ENCODE results near the gene PDE9A.

Gene PDE9A

DNA sequence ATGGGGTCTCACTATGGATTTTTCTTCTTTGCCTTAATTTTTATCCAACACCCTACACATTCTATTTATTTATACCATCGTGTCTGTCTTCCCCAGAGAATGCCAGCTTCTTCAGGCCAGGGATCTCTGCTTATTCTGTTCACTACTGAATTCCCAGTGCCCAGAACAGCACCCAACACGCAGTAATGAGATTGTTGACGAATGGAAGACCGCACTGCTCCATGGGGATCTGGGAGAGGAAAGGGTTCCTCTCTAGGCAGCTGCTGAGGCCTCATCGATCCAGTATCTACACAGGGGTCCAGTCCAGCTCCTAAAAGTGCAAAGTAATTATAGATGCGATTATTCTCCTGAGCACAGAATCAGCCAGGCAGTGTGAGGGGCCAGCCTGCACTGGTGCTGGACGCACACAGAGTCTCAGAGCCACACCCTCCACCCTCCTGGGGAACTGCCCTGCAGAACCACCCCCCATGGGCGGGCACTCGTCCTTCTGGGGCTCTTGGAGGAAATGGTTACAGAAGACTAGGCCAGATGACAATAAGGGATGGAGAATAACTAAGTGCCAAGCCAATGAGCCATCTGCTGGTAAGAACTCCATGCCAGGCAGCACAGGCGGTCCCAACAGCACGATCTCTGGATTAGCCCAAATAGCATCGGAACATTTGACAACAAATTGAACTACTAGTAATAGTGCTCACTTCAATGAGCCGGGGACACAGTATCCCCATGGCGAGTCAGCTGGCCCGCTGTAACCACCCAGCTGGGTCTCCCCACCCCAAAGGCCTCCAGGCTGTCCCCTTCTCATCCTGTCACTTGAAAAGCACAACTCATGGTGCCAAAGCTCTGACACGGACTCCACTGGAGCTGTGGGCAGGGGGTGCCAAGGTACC lies 1.7 kb upstream of the PDE9A start:
- no peak for DNase-seq
- in situ Hi-C loops (cut with MboI; ENCODE audit: low pct_unique_long_range_greater_than_20kb, low sequenced_read_pairs): loop anchor here (25.0 kb wide), 1 partner anchor 89 kb away; no protein-coding TSS in a partner anchor

DNA sequence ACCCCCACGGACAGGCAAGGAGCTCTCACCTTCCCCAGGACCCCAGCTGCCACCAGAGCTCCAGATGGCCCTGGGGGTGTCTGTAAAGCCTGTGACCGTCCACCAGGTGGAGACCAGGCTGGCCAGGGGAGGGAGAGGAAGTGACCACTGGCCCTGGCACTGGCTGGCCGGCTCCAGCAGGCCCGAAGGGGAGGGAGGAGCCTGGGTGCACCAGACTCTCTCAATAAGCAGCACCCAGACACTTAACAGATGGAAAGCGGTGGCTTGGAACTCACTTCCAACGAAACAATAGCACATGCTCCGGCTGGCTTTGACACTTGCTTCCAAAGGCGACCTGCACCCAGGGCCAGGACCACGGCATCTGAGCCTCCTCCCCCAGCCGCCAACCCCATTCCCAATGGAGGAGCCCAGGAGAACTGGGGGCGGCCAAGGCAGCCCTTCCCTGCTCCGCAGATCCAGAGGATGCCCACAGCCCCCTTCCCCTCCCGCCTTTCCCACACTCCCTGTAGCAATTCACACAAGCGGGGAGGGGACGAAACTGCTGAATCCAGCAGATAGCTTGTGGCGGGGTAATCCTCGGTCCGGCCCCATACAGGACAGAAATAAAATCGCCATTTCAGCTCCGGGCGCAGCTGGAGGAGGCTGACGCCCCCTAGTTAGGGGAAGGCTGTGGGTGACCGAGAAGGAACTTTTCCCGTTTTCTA lies 742 bp upstream of the PDE9A start:
- in situ Hi-C loops (cut with MboI; ENCODE audit: low pct_unique_long_range_greater_than_20kb, low sequenced_read_pairs): loop anchor here (25.0 kb wide), 1 partner anchor 90 kb away; no protein-coding TSS in a partner anchor

DNA sequence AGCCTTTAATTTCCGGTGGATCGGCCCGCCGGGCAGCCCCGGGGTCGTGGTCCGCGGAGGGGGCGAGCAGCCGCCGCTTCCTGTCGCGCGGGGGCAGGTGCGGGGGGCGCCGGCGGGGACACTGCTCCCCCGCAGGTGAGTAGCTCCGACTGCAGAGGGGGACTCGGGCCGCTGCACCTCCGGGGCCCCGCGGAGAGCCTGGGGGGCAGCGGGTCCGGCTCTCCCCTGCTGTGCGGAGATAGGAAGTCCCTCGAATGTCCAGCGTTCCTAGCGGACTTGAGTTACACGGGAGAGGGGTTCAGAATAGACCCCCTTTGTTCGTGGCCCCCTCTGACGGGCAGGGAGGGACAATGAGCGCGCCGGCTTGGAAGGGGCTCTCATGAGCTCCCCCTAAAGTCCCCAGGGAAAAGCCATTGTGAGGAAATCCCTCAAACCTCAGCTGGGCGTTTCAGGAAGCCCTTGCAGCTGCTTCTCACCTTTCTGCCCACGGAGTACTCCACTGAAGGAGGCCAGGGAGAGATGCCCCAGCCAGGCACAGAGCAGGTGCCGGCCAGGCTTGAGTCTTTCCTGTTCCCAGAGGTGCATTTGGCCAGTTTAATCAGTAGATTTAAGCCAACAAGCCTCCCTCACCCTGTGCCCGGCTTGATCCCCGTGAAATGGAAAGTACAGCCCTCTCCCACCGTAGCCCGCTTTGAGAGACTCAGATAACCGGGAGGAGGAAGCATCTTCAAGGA lies 925 bp downstream of the PDE9A start:
- in situ Hi-C loops (cut with MboI; ENCODE audit: low pct_unique_long_range_greater_than_20kb, low sequenced_read_pairs): loop anchor here (25.0 kb wide), 1 partner anchor 92 kb away; no protein-coding TSS in a partner anchor
- DNase-seq: peak; percentile 24

More for the DNA sequence above, 742 bp upstream of the PDE9A start:
- no peak for DNase-seq

DNA sequence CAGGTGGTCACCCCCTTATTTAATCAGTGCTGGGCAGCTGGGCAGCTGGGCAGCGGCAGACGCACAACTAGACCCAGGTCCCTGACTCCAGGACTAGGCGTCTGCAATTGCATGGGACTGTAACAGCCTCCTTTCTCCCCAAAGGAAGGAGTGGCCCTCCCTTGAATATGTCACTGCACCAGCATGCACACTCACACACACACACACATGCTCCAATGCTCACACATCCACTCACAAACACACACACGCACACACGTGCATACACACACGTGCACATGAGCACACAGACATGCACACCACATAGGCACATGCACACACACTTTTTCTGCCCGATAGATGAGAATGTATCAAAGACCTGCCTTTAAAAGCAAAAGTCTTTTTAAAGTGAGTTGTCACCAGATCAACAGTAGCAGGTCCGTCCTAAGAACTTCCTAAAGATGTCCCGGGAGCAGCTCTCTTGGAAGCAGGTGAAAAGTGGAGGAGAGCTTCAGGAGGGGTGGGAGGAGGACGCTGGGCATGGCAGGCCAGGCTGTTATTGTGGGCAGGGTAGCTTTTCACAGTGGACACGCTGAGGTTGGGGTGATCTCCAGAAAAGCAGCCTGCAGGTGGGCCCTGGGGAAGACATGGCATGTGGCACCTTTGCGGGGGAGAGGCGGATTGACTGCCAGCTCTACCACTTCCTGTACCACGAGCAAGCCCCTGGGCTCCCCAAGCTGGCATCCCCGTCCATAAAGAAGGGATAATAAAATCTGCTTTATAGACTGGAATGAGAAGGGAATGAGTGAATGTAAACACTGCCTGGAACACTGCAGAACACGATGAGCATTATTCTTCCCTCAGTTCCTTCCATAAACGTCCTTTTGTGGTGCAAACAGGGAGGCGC lies 1.7 kb downstream of the PDE9A start:
- in situ Hi-C loops (cut with MboI; ENCODE audit: low pct_unique_long_range_greater_than_20kb, low sequenced_read_pairs): loop anchor here (25.0 kb wide), 1 partner anchor 93 kb away; no protein-coding TSS in a partner anchor
- DNase-seq: no peak

DNA sequence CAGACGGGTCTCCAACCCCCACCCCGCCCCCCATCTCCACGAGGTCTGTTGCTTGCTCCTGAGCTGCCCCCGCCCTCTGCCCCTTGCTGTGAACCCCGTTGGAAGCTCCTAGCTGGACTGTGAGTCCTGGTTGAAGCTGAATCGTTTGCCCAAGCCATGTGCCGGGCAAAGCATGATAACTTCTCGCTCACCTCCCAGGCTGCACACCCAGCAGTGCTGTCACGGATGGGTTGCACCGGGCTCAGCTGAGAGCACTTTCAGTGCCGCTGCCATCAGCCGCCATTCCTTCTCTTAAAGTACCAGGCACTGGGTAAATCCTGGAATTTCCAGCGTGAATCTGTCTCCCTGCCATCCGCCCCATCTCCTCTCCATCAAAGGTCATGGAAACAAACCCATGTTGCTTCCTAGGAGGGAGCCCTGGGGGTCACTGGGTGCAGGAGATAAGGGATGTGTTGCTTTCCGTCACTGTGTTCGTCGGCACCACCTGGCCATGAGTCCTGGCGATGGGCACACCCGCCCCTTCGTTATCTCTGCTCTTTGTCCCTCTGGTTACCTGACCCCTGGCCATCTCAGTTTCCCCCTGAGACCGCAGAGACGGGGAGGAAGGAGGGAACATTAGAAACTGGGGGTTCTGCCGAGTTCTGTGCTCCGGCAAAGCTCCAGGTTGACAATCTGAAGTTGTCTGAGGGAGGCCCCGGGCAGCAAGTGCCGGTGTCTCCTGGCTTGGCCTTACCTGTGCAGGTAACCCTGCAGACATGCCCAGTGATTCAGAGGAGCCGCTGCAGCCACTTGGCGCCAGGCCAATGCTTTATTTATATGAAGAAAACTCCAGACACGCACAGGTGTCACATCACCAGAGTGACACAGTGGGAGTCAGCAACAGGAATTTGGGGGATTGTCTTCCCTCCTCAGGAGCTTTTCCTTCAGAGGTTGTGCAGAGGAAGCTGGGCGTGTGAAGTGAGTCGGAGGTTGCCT lies 2.7 kb downstream of the PDE9A start:
- in situ Hi-C loops (cut with MboI; ENCODE audit: low pct_unique_long_range_greater_than_20kb, low sequenced_read_pairs): loop anchor here (25.0 kb wide), 1 partner anchor 94 kb away; no protein-coding TSS in a partner anchor
- DNase-seq: no peak

DNA sequence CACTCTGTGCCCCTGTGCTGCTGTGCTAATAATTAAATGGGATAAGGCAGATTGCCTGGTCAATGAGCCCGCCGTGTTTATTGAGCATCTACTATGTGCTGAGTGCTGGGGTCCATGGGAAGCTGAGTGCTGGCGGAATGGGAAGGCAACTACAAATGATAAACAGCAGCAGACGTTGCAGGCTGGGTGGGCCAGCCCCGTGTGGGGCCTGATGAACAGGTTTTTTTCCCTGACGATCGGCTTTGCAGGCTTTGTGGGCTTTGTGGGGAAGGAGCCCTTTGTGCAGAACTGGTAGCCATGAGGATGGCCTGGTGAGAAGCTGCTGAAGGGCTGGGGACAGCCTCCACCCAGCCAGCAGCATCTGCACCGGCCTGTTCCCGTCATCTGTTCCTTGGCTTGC lies 3.5 kb downstream of the PDE9A start:
- DNase-seq: no peak
- in situ Hi-C loops (cut with MboI; ENCODE audit: low pct_unique_long_range_greater_than_20kb, low sequenced_read_pairs): loop anchor here (25.0 kb wide), 1 partner anchor 95 kb away; no protein-coding TSS in a partner anchor

DNA sequence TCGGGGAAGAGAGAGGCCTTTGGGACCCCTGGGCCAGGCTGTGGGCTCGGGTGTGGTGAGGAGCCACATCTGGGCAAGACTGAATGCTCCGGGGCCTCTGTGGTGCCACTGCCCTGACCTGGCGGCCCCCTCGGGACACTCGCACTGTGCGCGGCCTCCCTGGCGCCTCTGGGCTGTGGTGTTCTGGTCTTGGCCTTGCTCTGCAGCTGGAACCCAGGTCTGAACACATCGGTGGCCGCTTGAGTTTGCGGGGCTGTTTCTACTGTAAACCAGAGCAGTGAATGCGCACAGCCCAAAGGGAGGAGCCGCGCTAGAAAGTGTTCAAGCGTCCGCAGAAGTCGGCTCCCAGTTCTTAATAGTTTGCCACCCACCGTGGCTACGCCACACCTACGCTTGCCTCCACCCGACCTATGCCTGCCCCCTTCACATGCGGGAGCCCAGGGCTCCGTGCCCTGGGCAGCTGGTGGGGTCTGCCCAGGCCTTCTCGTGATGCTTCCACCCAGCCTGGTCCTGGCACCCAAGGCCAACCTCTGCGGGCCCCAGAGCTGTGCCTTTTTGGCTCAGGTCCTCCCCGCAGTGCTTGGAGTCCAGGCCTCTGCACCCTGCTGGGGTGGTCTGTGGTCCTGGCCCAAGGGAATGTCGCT lies 4.4 kb downstream of the PDE9A start:
- DNase-seq: no peak
- in situ Hi-C loops (cut with MboI; ENCODE audit: low pct_unique_long_range_greater_than_20kb, low sequenced_read_pairs): loop anchor here (25.0 kb wide), 1 partner anchor 95 kb away; no protein-coding TSS in a partner anchor

DNA sequence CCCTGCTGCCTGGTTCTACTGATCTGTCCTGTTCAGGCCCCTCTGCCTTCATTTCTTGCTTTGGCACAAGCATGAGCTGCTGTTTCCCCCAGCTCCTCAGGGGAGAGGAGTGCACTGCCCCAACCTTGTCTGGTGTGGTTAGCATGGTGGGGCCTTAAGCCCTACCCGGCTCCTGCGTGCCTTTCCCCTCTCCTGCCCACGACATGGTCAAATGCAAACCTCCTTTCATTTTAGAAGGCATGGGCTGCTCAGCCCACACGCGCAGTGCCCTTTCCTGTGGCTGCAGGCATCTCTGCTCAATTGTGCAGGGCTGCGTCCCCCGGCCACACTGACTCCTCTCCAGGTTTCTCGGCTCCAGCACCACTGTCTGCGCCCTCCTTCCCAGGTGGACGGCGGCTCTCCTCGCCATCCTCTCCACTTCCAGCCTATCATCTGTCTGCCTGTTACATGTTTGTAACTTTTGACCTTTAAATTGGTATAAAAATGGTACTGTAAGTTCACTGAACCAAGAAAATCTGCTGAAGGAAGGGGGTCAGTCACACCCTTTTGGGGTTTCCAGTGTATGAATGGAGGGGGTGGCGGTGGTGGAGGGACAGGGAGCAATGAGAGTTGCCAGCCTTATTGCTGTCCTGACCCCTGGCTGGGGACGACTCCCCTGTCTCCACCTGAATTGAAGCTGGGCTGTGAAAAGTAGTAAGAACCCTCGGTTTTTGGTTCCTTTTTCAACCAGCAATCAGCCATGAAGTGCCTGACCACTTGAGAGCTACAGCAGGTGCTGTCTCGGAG lies 5.1 kb downstream of the PDE9A start:
- DNase-seq: no peak
- in situ Hi-C loops (cut with MboI; ENCODE audit: low pct_unique_long_range_greater_than_20kb, low sequenced_read_pairs): loop anchor here (25.0 kb wide), 1 partner anchor 96 kb away; no protein-coding TSS in a partner anchor

DNA sequence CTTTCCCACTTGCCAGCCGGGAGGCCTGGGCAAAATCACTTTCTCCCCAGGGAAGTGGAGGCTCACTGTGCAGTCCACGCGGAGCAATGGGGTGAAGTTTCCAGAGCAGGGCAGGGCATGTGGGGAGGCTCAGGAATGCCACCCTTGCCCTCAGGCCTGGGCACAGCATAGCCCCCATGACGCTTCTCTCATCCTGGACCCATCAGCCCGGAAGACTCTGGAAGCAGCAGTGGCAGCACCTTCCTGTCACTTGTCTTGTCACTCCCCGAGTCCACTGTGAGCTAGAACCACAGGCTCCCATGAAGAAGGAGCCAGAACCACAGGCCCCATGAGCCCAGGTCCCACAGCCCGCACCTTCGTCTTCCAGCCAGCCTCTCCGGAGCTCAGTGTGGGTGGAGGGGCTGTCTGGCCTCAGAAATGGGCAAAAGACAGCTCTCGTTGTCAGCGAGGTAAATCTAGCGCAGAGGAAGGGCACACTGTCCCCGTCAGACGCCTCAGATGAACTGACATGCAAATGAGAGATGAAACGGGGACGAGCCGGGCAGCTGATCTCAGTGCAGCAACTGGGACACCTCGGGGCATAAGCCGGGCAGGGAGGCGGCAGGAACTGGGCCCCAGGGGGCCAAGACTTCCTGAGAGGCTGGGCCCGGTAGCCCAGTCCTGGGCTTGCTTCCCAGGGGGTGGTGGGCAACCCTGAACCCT lies 6.1 kb downstream of the PDE9A start:
- in situ Hi-C loops (cut with MboI; ENCODE audit: low pct_unique_long_range_greater_than_20kb, low sequenced_read_pairs): loop anchor here (25.0 kb wide), 1 partner anchor 97 kb away; no protein-coding TSS in a partner anchor

DNA sequence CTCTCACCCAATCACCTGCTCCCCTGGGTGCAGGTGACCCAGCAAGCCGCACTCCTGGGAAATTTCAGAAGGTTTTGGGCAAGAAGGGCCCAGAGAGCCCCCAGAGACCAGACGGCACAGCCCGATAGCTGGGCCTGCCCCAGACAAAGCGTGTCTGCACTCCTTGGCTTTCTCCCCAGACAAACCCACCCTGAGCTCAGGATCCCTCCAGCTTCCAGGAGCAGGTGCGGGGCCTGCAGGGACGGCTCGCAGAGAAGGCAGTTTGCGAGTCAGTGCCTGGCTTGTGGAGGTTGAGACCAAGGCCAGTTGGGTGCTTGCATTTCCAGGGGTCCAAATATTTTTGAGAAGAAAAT lies 6.7 kb downstream of the PDE9A start:
- in situ Hi-C loops (cut with MboI; ENCODE audit: low pct_unique_long_range_greater_than_20kb, low sequenced_read_pairs): loop anchor here (25.0 kb wide), 1 partner anchor 98 kb away; no protein-coding TSS in a partner anchor
- no peak for DNase-seq

More for the DNA sequence above, 6.1 kb downstream of the PDE9A start:
- no peak for DNase-seq

DNA sequence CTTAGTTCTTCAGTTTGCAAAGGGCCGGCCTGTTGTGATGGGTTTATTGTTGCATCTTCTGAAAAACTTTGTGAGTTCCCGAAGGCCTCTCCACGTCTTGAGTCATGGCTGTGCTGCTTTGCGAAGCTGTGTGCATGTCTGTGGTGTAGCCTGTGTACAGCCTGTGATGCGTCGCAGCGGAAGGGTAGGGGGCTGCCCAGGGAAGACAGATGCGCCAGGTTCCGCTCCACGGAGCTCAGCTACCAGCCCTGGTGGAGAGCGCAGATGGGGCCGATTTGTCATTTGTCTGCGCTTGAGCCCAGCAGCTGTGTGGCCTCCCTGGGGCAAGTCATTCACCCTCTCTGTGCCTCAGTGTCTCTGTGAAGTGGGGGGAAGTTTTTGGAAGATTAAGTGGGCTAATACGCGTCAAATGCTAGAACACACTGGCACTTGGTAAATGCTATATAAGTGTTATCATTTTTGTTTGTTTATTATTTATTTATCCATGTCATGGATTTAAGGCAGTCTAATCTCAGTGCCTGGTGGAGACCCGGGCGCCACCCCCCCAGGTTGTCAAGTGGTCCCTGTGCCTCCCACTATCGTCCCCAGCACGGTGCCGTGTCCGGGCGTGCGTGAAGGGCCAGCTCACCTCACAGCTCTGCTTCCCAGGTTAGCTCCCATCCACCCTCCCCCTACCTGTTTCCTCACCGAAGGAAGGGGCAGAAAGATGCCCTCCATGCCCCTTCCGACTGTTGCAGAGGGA lies 8.4 kb downstream of the PDE9A start:
- no peak for DNase-seq
- in situ Hi-C loops (cut with MboI; ENCODE audit: low pct_unique_long_range_greater_than_20kb, low sequenced_read_pairs): loop anchor here (25.0 kb wide), 1 partner anchor 100 kb away; no protein-coding TSS in a partner anchor

DNA sequence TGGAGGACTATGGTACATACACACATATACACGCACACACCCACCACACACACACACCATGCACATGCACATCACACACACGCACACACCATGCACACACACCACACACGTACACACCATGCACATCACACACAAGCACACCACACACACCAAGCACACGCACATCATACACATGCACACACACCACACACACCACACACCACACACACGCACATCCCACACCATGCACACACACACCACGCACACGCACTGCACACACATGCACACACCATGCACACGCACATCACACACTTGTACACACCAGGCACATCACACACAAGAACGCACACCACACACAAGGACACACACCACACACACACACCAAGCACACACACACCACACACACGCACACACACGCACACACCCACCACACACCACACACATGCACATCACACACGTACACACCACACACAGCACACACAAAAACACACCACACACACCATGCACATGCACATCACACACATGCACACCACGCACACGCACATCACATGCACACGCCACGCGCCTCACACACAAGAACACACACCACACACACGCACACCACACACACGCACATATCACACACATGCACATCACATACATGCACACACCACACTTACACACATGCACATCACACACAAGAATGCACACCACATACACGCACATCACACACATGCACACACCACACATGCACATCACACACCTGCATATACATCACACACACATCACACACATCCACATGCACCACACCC lies 9.2 kb downstream of the PDE9A start:
- no peak for DNase-seq
- in situ Hi-C loops (cut with MboI; ENCODE audit: low pct_unique_long_range_greater_than_20kb, low sequenced_read_pairs): loop anchor here (25.0 kb wide), 1 partner anchor 100 kb away; no protein-coding TSS in a partner anchor

DNA sequence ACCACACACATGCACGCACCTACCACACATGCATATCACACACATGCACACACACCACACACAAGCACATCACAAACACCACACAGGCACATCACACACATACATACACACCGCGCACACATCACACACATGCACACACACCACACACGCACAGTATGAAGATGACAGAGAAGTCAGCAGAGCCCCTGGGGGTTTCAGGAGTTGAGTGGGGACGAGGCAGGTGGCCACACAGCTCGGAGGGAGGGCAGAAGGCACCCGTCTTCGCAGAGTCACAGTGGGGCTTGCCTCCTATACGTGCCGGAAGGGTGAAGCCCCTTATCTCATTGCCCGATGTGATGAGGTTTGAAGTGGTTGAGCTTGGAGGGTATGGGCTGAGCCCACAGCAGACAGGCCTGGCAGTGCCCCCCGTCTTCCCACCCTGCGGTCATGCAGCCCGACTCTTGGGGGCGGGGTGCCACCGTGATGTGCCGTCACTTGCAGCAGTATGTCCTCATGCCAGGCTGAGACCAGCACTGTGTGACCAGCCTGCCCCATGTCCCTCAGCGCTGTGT lies 9.9 kb downstream of the PDE9A start:
- no peak for DNase-seq
- in situ Hi-C loops (cut with MboI; ENCODE audit: low pct_unique_long_range_greater_than_20kb, low sequenced_read_pairs): loop anchor here (25.0 kb wide), 1 partner anchor 101 kb away; no protein-coding TSS in a partner anchor

All from KBM-7 (cell line).